ENCODE measurements around the gene MLF2. TPM values are rescaled to one million over a fixed set of nuclear protein-coding genes. Genes with fewer than 3 reads are reported as not detected.

Gene MLF2
- total and polyA plus RNA-seq, 2 of the 13 experiments (the other 11 are each of a cell fraction or from before 2014, with no cell fraction given), result 88.1 to 167 TPM

DNA sequence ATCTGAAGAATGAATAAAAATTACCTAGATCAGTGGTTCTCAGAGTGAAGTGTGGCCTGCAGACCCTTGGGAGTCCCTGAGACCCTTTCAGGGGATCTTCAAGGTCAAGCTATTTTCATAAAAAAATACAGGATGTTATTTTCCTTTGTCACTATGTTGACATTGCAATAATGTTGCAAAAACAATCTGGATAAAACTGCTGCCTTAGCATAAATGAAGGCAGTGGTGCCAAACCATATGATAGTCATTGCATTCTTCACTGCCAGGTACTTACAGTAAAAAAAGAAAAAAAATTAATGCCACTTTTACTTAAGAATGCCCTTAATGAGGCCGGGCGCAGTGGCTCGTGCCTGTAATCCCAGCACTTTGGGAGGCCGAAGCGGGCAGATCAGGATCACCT lies 34.4 kb upstream of the MLF2 start:
- FAIRE-seq (no peak), DNase-seq (ENCODE audit: low spot score) (no peak), ATAC-seq (no peak)
- no peak overlapping the region for H3K27ac ChIP-seq (ENCODE audit: extremely low read length, insufficient read depth, low read length)
- TF ChIP-seq SRSF9 (IDR thresholded peaks at IDR 0.05; ENCODE audit: borderline replicate concordance, insufficient read depth, low read depth, low read length, poor library complexity, severe bottlenecking), result no peak
- no peak for TF ChIP-seq TBL1XR1 (IDR thresholded peaks at IDR 0.05; ENCODE audit: borderline replicate concordance, low read length, partially characterized antibody)
- peak; percentile 84 for TF ChIP-seq MAFF (IDR thresholded peaks at IDR 0.05; ENCODE audit: low read depth, low read length)
- TF ChIP-seq MAFK (conservative IDR thresholded peaks at IDR 0.05 in 1 of 2, IDR thresholded peaks at IDR 0.05 in 1 of 2; ENCODE audit: low read length in 2 of 2), result peak; percentile 76 to 87
- BruUV-seq (replicated peaks), result no TSS peak
- no peaks in the 10 kb centered on the region for H4K20me1 ChIP-seq (ENCODE audit: insufficient read depth, low read length)
- in situ Hi-C loops (cut with HindIII; ENCODE audit: extremely low pct_ligation_motif_present, low pct_unique_long_range_greater_than_20kb) (no loop called here), intact Hi-C loops (cut with micrococcal nuclease; ENCODE audit: unreplicated experiment) (no loop called here)
- H3K27me3 ChIP-seq (ENCODE audit: control insufficient read depth in 1 of 2, insufficient read depth in 2 of 2, low read length in 2 of 2), result peaks cover 0 to 12% of the 10 kb centered on the region in 2 experiments; a peak in 2 of 5 replicates
- POLR2A ChIA-PET, result no interaction called here
- H3K9me3 ChIP-seq (ENCODE audit: low read length), result no peaks in the 10 kb centered on the region
- WGBS (ENCODE audit: low lambda C conversion rate), result 76% methylated on average over 5 of the region's 5 CpGs
- no peak overlapping the region for H3K4me3 ChIP-seq (replicated peaks in 1 of 3; ENCODE audit: insufficient read depth in 1 of 3, low read depth in 2 of 3, low read length in 3 of 3)
- H3K4me2 ChIP-seq (ENCODE audit: low read depth, low read length), result no peak overlapping the region
- H2AFZ ChIP-seq (ENCODE audit: low read length), result no peak overlapping the region
- CTCF ChIA-PET (ENCODE audit: low intra/inter-chr PET ratio, low total read pairs), result no interaction called here
- H3K4me1 ChIP-seq (ENCODE audit: insufficient read depth, low read length), result peaks cover 43% of the 10 kb centered on the region
- no peaks in the 10 kb centered on the region for H3K79me2 ChIP-seq (ENCODE audit: insufficient read depth, low read length)
- no peak overlapping the region for H3K9ac ChIP-seq (ENCODE audit: insufficient read depth, low read depth, low read length)
- no peaks in the 10 kb centered on the region for H3K36me3 ChIP-seq (replicated peaks in 1 of 2; ENCODE audit: control insufficient read depth in 1 of 2, insufficient read depth in 2 of 2, low read length in 2 of 2)

DNA sequence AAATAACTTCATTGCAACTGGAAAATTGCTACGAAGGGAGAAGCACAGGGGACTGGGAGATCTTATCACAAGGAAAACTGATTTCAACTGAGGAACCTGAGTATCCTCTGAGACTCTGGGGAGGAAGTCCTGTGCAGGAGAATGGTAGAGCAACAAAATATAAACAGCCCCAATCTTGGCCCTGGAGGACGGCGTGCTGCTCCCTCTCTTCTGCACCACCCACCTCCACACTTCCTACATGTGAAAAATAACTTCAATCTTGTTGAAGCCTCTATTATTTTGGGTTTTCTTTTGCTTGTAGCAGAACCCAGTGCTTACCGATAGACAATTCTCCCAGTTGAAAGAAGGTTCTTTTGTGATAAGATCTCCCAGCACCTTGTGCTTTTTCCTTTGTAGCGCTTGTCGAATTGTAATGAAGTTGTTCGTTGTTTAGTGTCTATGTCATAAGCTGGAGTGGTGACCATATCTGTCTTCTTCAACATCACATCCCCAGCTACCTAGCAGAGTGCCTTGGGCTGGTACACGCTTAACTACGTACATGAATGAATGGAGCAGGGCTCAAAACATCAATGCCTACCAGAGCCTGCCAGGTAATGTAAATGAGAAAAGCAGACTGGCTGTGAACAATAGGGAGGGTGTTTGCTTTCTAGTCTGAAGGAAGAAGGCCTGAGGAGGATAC lies 33.6 kb upstream of the MLF2 start:
- ChIA-PET POLR2A (no interaction called here), CTCF (ENCODE audit: low intra/inter-chr PET ratio, low total read pairs) (no interaction called here)
- no peaks in the 10 kb centered on the region for H3K9me3 ChIP-seq (ENCODE audit: low read length)
- no peaks in the 10 kb centered on the region for H4K20me1 ChIP-seq (ENCODE audit: insufficient read depth, low read length)
- no peaks in the 10 kb centered on the region for H3K36me3 ChIP-seq (replicated peaks in 1 of 2; ENCODE audit: control insufficient read depth in 1 of 2, insufficient read depth in 2 of 2, low read length in 2 of 2)
- 70% methylated on average over 9 of the region's 9 CpGs for whole genome bisulfite sequencing (ENCODE audit: low lambda C conversion rate)
- no peak overlapping the region for H2AFZ ChIP-seq (ENCODE audit: low read length)
- no peak overlapping the region for H3K27ac ChIP-seq (ENCODE audit: extremely low read length, insufficient read depth, low read length)
- H3K9ac ChIP-seq (ENCODE audit: insufficient read depth, low read depth, low read length), result no peak overlapping the region
- intact Hi-C loops (cut with micrococcal nuclease; ENCODE audit: unreplicated experiment), result no loop called here
- H3K4me1 ChIP-seq (ENCODE audit: insufficient read depth, low read length), result peaks cover 38% of the 10 kb centered on the region
- TF ChIP-seq ATF7-NPFF (CRISPR knock-in tag; IDR thresholded peaks at IDR 0.05; ENCODE audit: low read depth), result no peak
- no peak for TF ChIP-seq PHF20 (CRISPR knock-in tag; IDR thresholded peaks at IDR 0.05)
- no peak for TF ChIP-seq CAMTA2 (CRISPR knock-in tag; IDR thresholded peaks at IDR 0.05; ENCODE audit: borderline replicate concordance)
- no peak for TF ChIP-seq SATB2 (CRISPR knock-in tag; IDR thresholded peaks at IDR 0.05)
- no peak for TF ChIP-seq SCMH1 (CRISPR knock-in tag; IDR thresholded peaks at IDR 0.05; ENCODE audit: borderline replicate concordance)
- in situ Hi-C loops (cut with HindIII; ENCODE audit: extremely low pct_ligation_motif_present, low pct_unique_long_range_greater_than_20kb), result no loop called here
- peaks cover 2 to 16% of the 10 kb centered on the region in 2 experiments; a peak in 3 of 5 replicates for H3K27me3 ChIP-seq (ENCODE audit: control insufficient read depth in 1 of 2, insufficient read depth in 2 of 2, low read length in 2 of 2)
- no peaks in the 10 kb centered on the region for H3K79me2 ChIP-seq (ENCODE audit: insufficient read depth, low read length)
- ATAC-seq (no peak), FAIRE-seq (no peak), DNase-seq (ENCODE audit: low spot score) (no peak)
- BruUV-seq (replicated peaks), result no TSS peak
- no peak overlapping the region for H3K4me3 ChIP-seq (replicated peaks in 1 of 3; ENCODE audit: insufficient read depth in 1 of 3, low read depth in 2 of 3, low read length in 3 of 3)
- H3K4me2 ChIP-seq (ENCODE audit: low read depth, low read length), result no peak overlapping the region
